Measurements from ENCODE around the gene SUPT4H1. TPM values are rescaled to one million over a fixed set of nuclear protein-coding genes. Genes with fewer than 3 reads are reported as not detected.
"Not testable (repeated sequence)": the region's sequence is repeated elsewhere in the genome, so short reads cannot be mapped to it uniquely, and the experiment has no call there.

SUPT4H1 gene
- polyA plus RNA-seq, 3 donors, result 142 to 156 (median 148) TPM

- DNase-seq (ENCODE audit: low read depth in 3 of 3, low spot score in 2 of 3), result no peak
These were observed 8.9 kb downstream of the SUPT4H1 start for GRCh38 chr17:58343131-58343530.

GRCh38 chr17:58341861-58342475 lies 10.0 kb downstream of the SUPT4H1 start:
- no peak for DNase-seq (ENCODE audit: low read depth in 3 of 3, low spot score in 2 of 3)

- DNase-seq (ENCODE audit: low read depth in 3 of 3, low spot score in 2 of 3), result not testable (repeated sequence)
These were observed 10.7 kb downstream of the SUPT4H1 start for GRCh38 chr17:58341136-58341860.

GRCh38 chr17:58340405-58340876 lies 11.6 kb downstream of the SUPT4H1 start:
- no peak for DNase-seq (ENCODE audit: low read depth in 3 of 3, low spot score in 2 of 3)

- no peak for DNase-seq (ENCODE audit: low read depth in 3 of 3, low spot score in 2 of 3)
These were observed 12.1 kb downstream of the SUPT4H1 start for GRCh38 chr17:58339755-58340404.

- no peak for DNase-seq (ENCODE audit: low read depth in 3 of 3, low spot score in 2 of 3)
These were observed 12.9 kb downstream of the SUPT4H1 start for GRCh38 chr17:58338841-58339754.

GRCh38 chr17:58338454-58338840 lies 13.6 kb downstream of the SUPT4H1 start:
- no peak for DNase-seq (ENCODE audit: low read depth in 3 of 3, low spot score in 2 of 3)

- no peak for DNase-seq (ENCODE audit: low read depth in 3 of 3, low spot score in 2 of 3)
These were observed 14.2 kb downstream of the SUPT4H1 start for GRCh38 chr17:58337600-58338453.

GRCh38 chr17:58337210-58337599 lies 14.8 kb downstream of the SUPT4H1 start:
- DNase-seq (ENCODE audit: low read depth in 3 of 3, low spot score in 2 of 3), result no peak

- DNase-seq (ENCODE audit: low read depth in 3 of 3, low spot score in 2 of 3), result no peak
These were observed 15.4 kb downstream of the SUPT4H1 start for GRCh38 chr17:58336456-58337209.

- no peak for DNase-seq (ENCODE audit: low read depth in 3 of 3, low spot score in 2 of 3)
These were observed 16.1 kb downstream of the SUPT4H1 start for GRCh38 chr17:58335779-58336455.

GRCh38 chr17:58335061-58335731 lies 16.8 kb downstream of the SUPT4H1 start:
- DNase-seq (ENCODE audit: low read depth in 3 of 3, low spot score in 2 of 3), result no peak

- DNase-seq (ENCODE audit: low read depth in 3 of 3, low spot score in 2 of 3), result no peak
These were observed 17.3 kb downstream of the SUPT4H1 start for GRCh38 chr17:58334661-58335060.

GRCh38 chr17:58334256-58334655 lies 17.7 kb downstream of the SUPT4H1 start:
- DNase-seq (ENCODE audit: low read depth in 3 of 3, low spot score in 2 of 3), result no peak

GRCh38 chr17:58333736-58334207 lies 18.2 kb downstream of the SUPT4H1 start:
- no peak for DNase-seq (ENCODE audit: low read depth in 3 of 3, low spot score in 2 of 3)

GRCh38 chr17:58332778-58333735 lies 18.9 kb downstream of the SUPT4H1 start:
- DNase-seq (ENCODE audit: low read depth in 3 of 3, low spot score in 2 of 3), result no peak
